B cell (primary cell): ENCODE measurements around the gene EFL1. TPM values are rescaled to one million over a fixed set of nuclear protein-coding genes. Genes with fewer than 3 reads are reported as not detected.

Experiments
- ATAC-seq: fragments of 200-7000 bp; cut with Tn5 transposase; one replicate; pipeline ENCODE4 v1.10.0; 2021; ENCODE audit warnings: low read depth, mild to moderate bottlenecking, moderate number of reproducible peaks, moderate library complexity
- CTCF ChIA-PET: fragments of 350-600 bp; sonication (Branson Sonifier 250); formaldehyde crosslinking; loops from one replicate; lab custom pipeline; 2021; ENCODE audit warnings: antibody characterized with exemption, inconsistent platforms; lab: Charles Lee
- POLR2A ChIA-PET: fragments of 350-600 bp; sonication (Branson Sonifier 250); formaldehyde crosslinking; loops from one replicate; lab custom pipeline; 2021; ENCODE audit warnings: antibody characterized with exemption; lab: Charles Lee
- DNase-seq: peaks from one replicate; pipeline ENCODE4 v3.0.0; 2013
- H2AFZ ChIP-seq: 2 replicates; pipeline ENCODE4 v1.6.1; 2012; ENCODE audit warnings: mild to moderate bottlenecking, low read depth, low read length; ENCODE audit not compliant: insufficient read depth, poor library complexity, severe bottlenecking
- H3K27ac ChIP-seq, 2 donors: 1 replicate in 1 of 2; 2 replicates in 1 of 2; pipeline ENCODE4 v1.5.1; 2012 to 2013; ENCODE audit warnings: low read length in 2 of 2, mild to moderate bottlenecking in 2 of 2, moderate library complexity in 1 of 2
- H3K27me3 ChIP-seq, 4 experiments: fragments of 200-600 bp in 1 of 4; sonication (generic) in 1 of 4; replicated peaks in 1 of 4; 1 replicate in 2 of 4; 2 replicates in 2 of 4; pipeline versions ENCODE4 v1.6.1 to v1.7.0; 2013 to 2016; ENCODE audit warnings: low read length in 3 of 4, mild to moderate bottlenecking in 2 of 4, mixed read lengths in 1 of 4, moderate library complexity in 1 of 4; ENCODE audit not compliant: insufficient read depth in 4 of 4, control insufficient read depth in 3 of 4; ENCODE audit errors: control extremely low read depth in 1 of 4
- H3K36me3 ChIP-seq, 2 experiments: replicated peaks in 1 of 2; 1 replicate in 1 of 2; 2 replicates in 1 of 2; pipeline versions ENCODE4 v1.6.1 to v1.7.1; 2013; ENCODE audit warnings: low read length in 1 of 2; ENCODE audit not compliant: insufficient read depth in 2 of 2, control insufficient read depth in 1 of 2; ENCODE audit errors: control extremely low read depth in 1 of 2, extremely low read depth in 1 of 2
- H3K4me1 ChIP-seq, 2 donors: fragments of 200-600 bp in 1 of 2; sonication (generic) in 1 of 2; 1 replicate in 1 of 2; 2 replicates in 1 of 2; pipeline versions ENCODE4 v1.5.1 to v1.6.1; 2013 to 2017; ENCODE audit warnings: low read length in 2 of 2; ENCODE audit not compliant: control insufficient read depth in 2 of 2, insufficient read depth in 2 of 2
- H3K4me2 ChIP-seq: replicated peaks from 2 replicates; pipeline ENCODE3; 2012; ENCODE audit warnings: mild to moderate bottlenecking, low read depth, low read length; ENCODE audit not compliant: poor library complexity, severe bottlenecking
- H3K4me3 ChIP-seq, 5 experiments: fragments of 200-600 bp in 1 of 5; sonication (generic) in 1 of 5; 1 replicate in 3 of 5; 2 replicates in 2 of 5; pipeline versions ENCODE4 v1.5.1 to v1.7.0; 2011 to 2016; ENCODE audit warnings: low read length in 4 of 5, mild to moderate bottlenecking in 4 of 5, low read depth in 2 of 5, control low read depth in 1 of 5, moderate library complexity in 1 of 5; ENCODE audit not compliant: insufficient read depth in 1 of 5; ENCODE audit errors: control extremely low read depth in 1 of 5, extremely low read depth in 1 of 5
- H3K79me2 ChIP-seq: fragments of 200-600 bp; sonication (generic); one replicate; pipeline ENCODE4 v1.6.0; 2016; ENCODE audit warnings: low read length; ENCODE audit not compliant: control insufficient read depth, insufficient read depth
- H3K9ac ChIP-seq: fragments of 200-600 bp; sonication (generic); 2 replicates; pipeline ENCODE4 v1.6.1; 2017; ENCODE audit warnings: mild to moderate bottlenecking, low read length, moderate library complexity
- H3K9me3 ChIP-seq, 3 donors: one replicate each; pipeline versions ENCODE4 v1.6.1 to v1.7.1; 2013; ENCODE audit warnings: low read length in 2 of 3; ENCODE audit not compliant: control insufficient read depth in 2 of 3, insufficient read depth in 1 of 3; ENCODE audit errors: control extremely low read depth in 1 of 3
- H4K20me1 ChIP-seq: 2 replicates; pipeline ENCODE4 v1.6.0; 2012; ENCODE audit warnings: mild to moderate bottlenecking, low read length; ENCODE audit not compliant: insufficient read depth, control insufficient read depth, poor library complexity, severe bottlenecking
- H3K27ac Mint-ChIP-seq: one replicate; pipeline ENCODE4 v1.8.0; 2021; ENCODE audit warnings: mixed read lengths
- H3K27me3 Mint-ChIP-seq: one replicate; pipeline ENCODE4 v1.8.0; 2021; ENCODE audit warnings: mixed read lengths
- H3K4me1 Mint-ChIP-seq: one replicate; pipeline ENCODE4 v1.8.0; 2021; ENCODE audit warnings: mixed read lengths
- H3K4me3 Mint-ChIP-seq: one replicate; pipeline ENCODE4 v1.8.0; 2021; ENCODE audit warnings: mixed read lengths
- H3K9me3 Mint-ChIP-seq: one replicate; pipeline ENCODE4 v1.8.0; 2022; ENCODE audit warnings: mixed read lengths; ENCODE audit not compliant: insufficient read depth
- CTCF ChIP-seq: fragments of 200-600 bp; IDR thresholded peaks from one replicate; pipeline ENCODE4 v1.8.0; 2022; ENCODE audit warnings: antibody characterized with exemption, mild to moderate bottlenecking
- EZH2 ChIP-seq: IDR thresholded peaks from 2 replicates; pipeline ENCODE4 v1.6.1; 2012; ENCODE audit warnings: borderline replicate concordance, low read depth, mild to moderate bottlenecking, moderate library complexity, low read length; ENCODE audit not compliant: insufficient read depth, poor library complexity, severe bottlenecking
- WGBS: methylation state at CpG from one replicate; pipeline ENCODE4 v1.1.5; 2013; ENCODE audit warnings: missing lambda C conversion rate; ENCODE audit not compliant: insufficient coverage; 5-methylcytosine and 5-hydroxymethylcytosine counted together
- intact Hi-C: fragments of 100-400 bp; cut with micrococcal nuclease; formaldehyde crosslinking; loops from one replicate; pipeline ENCODE4 v1.10.0; 2022
- polyA plus RNA-seq: library from polyadenylated mRNA; depleted of rRNA; stranded (reverse); fragments of >200 nt; gene quantifications from 2 replicates; pipeline ENCODE4 v1.2.3, GENCODE V29; 2012
- total RNA-seq, 2 donors: library from RNA; stranded (reverse); fragments of 120-200 nt in 1 of 2; gene quantifications; 1 replicate in 1 of 2; 2 replicates in 1 of 2; pipeline versions ENCODE4 v1.2.3 to v1.2.4, GENCODE V29; 2013 to 2022

The EFL1 gene
- total and polyA plus RNA-seq, 2 donors (not counting 1 experiment from before 2014, with no cell fraction given) = 8.2 to 25.8 TPM

- DNase-seq (no peak), ATAC-seq (no peak)
- H3K9me3 ChIP-seq = peaks cover 0 to 3% (median 2%) of the 10 kb centered on the region in 3 donors
- H4K20me1 ChIP-seq = no peaks in the 10 kb centered on the region
- no peak overlapping the region for H3K4me3 ChIP-seq
- no peak for TF ChIP-seq EZH2
- no peak for TF ChIP-seq CTCF
- ChIA-PET CTCF (no interaction called here), POLR2A (no interaction called here)
- no peak overlapping the region for H2AFZ ChIP-seq
- H3K36me3 ChIP-seq = no peaks in the 10 kb centered on the region
- no peaks in the 10 kb centered on the region for H3K4me1 Mint-ChIP-seq
- peaks cover 16% of the 10 kb centered on the region for H3K27me3 Mint-ChIP-seq
- H3K4me2 ChIP-seq = no peak overlapping the region
- intact Hi-C loops = no loop called here
- no peak overlapping the region for H3K4me3 Mint-ChIP-seq
- H3K4me1 ChIP-seq = no peaks in the 10 kb centered on the region
- no peak overlapping the region for H3K9ac ChIP-seq
- H3K27ac ChIP-seq = no peak overlapping the region
- H3K9me3 Mint-ChIP-seq = no peaks in the 10 kb centered on the region
- H3K27me3 ChIP-seq = peaks cover 0 to 2% (median 0%) of the 10 kb centered on the region in 4 experiments
- WGBS = 94% methylated on average over 7 of the region's 14 CpGs
- no peaks in the 10 kb centered on the region for H3K79me2 ChIP-seq
- no peak overlapping the region for H3K27ac Mint-ChIP-seq
Observed at GRCh38 chr15:82081914-82082762, 180.4 kb downstream of the EFL1 start.

- DNase-seq (no peak), ATAC-seq (no peak)
- Histone ChIP-seq H3K9me3 (peaks cover 0 to 3% (median 2%) of the 10 kb centered on the region in 3 donors), H3K27ac (no peak overlapping the region), H4K20me1 (no peaks in the 10 kb centered on the region), H3K9ac (no peak overlapping the region), H3K27me3 (peaks cover 0 to 2% (median 0%) of the 10 kb centered on the region in 4 experiments), H3K4me3 (no peak overlapping the region), H3K4me2 (no peak overlapping the region), H3K79me2 (no peaks in the 10 kb centered on the region), H3K4me1 (no peaks in the 10 kb centered on the region), H2AFZ (no peak overlapping the region), H3K36me3 (no peaks in the 10 kb centered on the region)
- intact Hi-C loops = no loop called here
- ChIA-PET CTCF (no interaction called here), POLR2A (no interaction called here)
- Mint-ChIP-seq H3K27me3 (peaks cover 22% of the 10 kb centered on the region), H3K4me1 (no peaks in the 10 kb centered on the region), H3K9me3 (no peaks in the 10 kb centered on the region), H3K4me3 (no peak overlapping the region), H3K27ac (no peak overlapping the region)
- TF ChIP-seq CTCF (no peak), EZH2 (no peak)
- 91% methylated on average over 3 of the region's 6 CpGs for WGBS
Observed at GRCh38 chr15:82080774-82081173, 181.8 kb downstream of the EFL1 start.
